ENCODE measurements around the gene SKAP1.

The SKAP1 gene

GRCh38 chr17:48162306-48162934 lies 267.6 kb downstream of the SKAP1 start:
- no peaks in the 10 kb centered on the region for H4K20me1 ChIP-seq (ENCODE audit: insufficient read depth, low read length)
- H3K4me1 ChIP-seq (ENCODE audit: low read length): peaks cover 57% of the 10 kb centered on the region
- H3K36me3 ChIP-seq (replicated peaks; ENCODE audit: low read depth, low read length): no peaks in the 10 kb centered on the region
- H3K4me3 ChIP-seq (ENCODE audit: low read length): 0 out of 2 replicates have a peak overlapping the region, but pooled peaks have one; percentile 62
- H3K79me2 ChIP-seq (ENCODE audit: low read length): no peaks in the 10 kb centered on the region
- H3K4me2 ChIP-seq (ENCODE audit: low read length): peak overlapping the region; percentile 71
- no peaks in the 10 kb centered on the region for H3K9me3 ChIP-seq (ENCODE audit: insufficient read depth, low read length)
- no peaks in the 10 kb centered on the region for H3K27me3 ChIP-seq (ENCODE audit: low read depth, low read length)
- H2AFZ ChIP-seq (ENCODE audit: low read depth, low read length): no peak overlapping the region
- TF ChIP-seq EZH2phosphoT487 (IDR thresholded peaks at IDR 0.05; ENCODE audit: low read depth): no peak
- no peak for TF ChIP-seq CTCF (IDR thresholded peaks at IDR 0.05; ENCODE audit: low read depth, low read length)
- no peak overlapping the region for H3K9ac ChIP-seq (ENCODE audit: low read length)
- H3K27ac ChIP-seq (ENCODE audit: low read length): no peak overlapping the region

- Histone ChIP-seq H3K9ac (ENCODE audit: low read length) (no peak overlapping the region), H2AFZ (ENCODE audit: low read depth, low read length) (no peak overlapping the region), H3K79me2 (ENCODE audit: low read length) (no peaks in the 10 kb centered on the region), H3K9me3 (ENCODE audit: insufficient read depth, low read length) (no peaks in the 10 kb centered on the region), H3K36me3 (replicated peaks; ENCODE audit: low read depth, low read length) (no peaks in the 10 kb centered on the region), H3K4me3 (ENCODE audit: low read length) (no peak overlapping the region), H4K20me1 (ENCODE audit: insufficient read depth, low read length) (no peaks in the 10 kb centered on the region), H3K4me1 (ENCODE audit: low read length) (peaks cover 46% of the 10 kb centered on the region), H3K27ac (ENCODE audit: low read length) (no peak overlapping the region), H3K27me3 (ENCODE audit: low read depth, low read length) (no peaks in the 10 kb centered on the region), H3K4me2 (ENCODE audit: low read length) (no peak overlapping the region)
- TF ChIP-seq EZH2phosphoT487 (IDR thresholded peaks at IDR 0.05; ENCODE audit: low read depth) (no peak), CTCF (IDR thresholded peaks at IDR 0.05; ENCODE audit: low read depth, low read length) (no peak)
Measured at GRCh38 chr17:48161127-48161905, 268.7 kb downstream of the SKAP1 start.

GRCh38 chr17:48160177-48161081 lies 269.6 kb downstream of the SKAP1 start:
- Histone ChIP-seq H3K36me3 (replicated peaks; ENCODE audit: low read depth, low read length) (no peaks in the 10 kb centered on the region), H3K79me2 (ENCODE audit: low read length) (no peaks in the 10 kb centered on the region), H3K4me1 (ENCODE audit: low read length) (peaks cover 37% of the 10 kb centered on the region), H3K9ac (ENCODE audit: low read length) (no peak overlapping the region), H3K4me2 (ENCODE audit: low read length) (no peak overlapping the region), H2AFZ (ENCODE audit: low read depth, low read length) (no peak overlapping the region), H3K27me3 (ENCODE audit: low read depth, low read length) (no peaks in the 10 kb centered on the region), H4K20me1 (ENCODE audit: insufficient read depth, low read length) (no peaks in the 10 kb centered on the region), H3K4me3 (ENCODE audit: low read length) (no peak overlapping the region), H3K27ac (ENCODE audit: low read length) (no peak overlapping the region), H3K9me3 (ENCODE audit: insufficient read depth, low read length) (no peaks in the 10 kb centered on the region)
- TF ChIP-seq CTCF (IDR thresholded peaks at IDR 0.05; ENCODE audit: low read depth, low read length) (no peak), EZH2phosphoT487 (IDR thresholded peaks at IDR 0.05; ENCODE audit: low read depth) (no peak)

GRCh38 chr17:48159232-48159631 lies 270.8 kb downstream of the SKAP1 start:
- TF ChIP-seq EZH2phosphoT487 (IDR thresholded peaks at IDR 0.05; ENCODE audit: low read depth): no peak
- no peak for TF ChIP-seq CTCF (IDR thresholded peaks at IDR 0.05; ENCODE audit: low read depth, low read length)
- H3K4me2 ChIP-seq (ENCODE audit: low read length): no peak overlapping the region
- H3K79me2 ChIP-seq (ENCODE audit: low read length): no peaks in the 10 kb centered on the region
- no peaks in the 10 kb centered on the region for H3K27me3 ChIP-seq (ENCODE audit: low read depth, low read length)
- H3K36me3 ChIP-seq (replicated peaks; ENCODE audit: low read depth, low read length): no peaks in the 10 kb centered on the region
- H3K27ac ChIP-seq (ENCODE audit: low read length): no peak overlapping the region
- H3K4me3 ChIP-seq (ENCODE audit: low read length): no peak overlapping the region
- H3K9me3 ChIP-seq (ENCODE audit: insufficient read depth, low read length): no peaks in the 10 kb centered on the region
- H2AFZ ChIP-seq (ENCODE audit: low read depth, low read length): no peak overlapping the region
- no peaks in the 10 kb centered on the region for H4K20me1 ChIP-seq (ENCODE audit: insufficient read depth, low read length)
- H3K4me1 ChIP-seq (ENCODE audit: low read length): peaks cover 25% of the 10 kb centered on the region
- H3K9ac ChIP-seq (ENCODE audit: low read length): no peak overlapping the region
